HG03108 (cell line): ENCODE measurements around the gene TCF7L1.
"Not testable (repeated sequence)": the region's sequence is repeated elsewhere in the genome, so short reads cannot be mapped to it uniquely, and the experiment has no call there.

Source experiments
- ATAC-seq: cut with Tn5 transposase; IDR thresholded peaks from one replicate; pipeline ENCODE4 v1.9.1; 2021; ENCODE audit warnings: moderate library complexity; ENCODE audit not compliant: unreplicated experiment

Gene TCF7L1

DNA sequence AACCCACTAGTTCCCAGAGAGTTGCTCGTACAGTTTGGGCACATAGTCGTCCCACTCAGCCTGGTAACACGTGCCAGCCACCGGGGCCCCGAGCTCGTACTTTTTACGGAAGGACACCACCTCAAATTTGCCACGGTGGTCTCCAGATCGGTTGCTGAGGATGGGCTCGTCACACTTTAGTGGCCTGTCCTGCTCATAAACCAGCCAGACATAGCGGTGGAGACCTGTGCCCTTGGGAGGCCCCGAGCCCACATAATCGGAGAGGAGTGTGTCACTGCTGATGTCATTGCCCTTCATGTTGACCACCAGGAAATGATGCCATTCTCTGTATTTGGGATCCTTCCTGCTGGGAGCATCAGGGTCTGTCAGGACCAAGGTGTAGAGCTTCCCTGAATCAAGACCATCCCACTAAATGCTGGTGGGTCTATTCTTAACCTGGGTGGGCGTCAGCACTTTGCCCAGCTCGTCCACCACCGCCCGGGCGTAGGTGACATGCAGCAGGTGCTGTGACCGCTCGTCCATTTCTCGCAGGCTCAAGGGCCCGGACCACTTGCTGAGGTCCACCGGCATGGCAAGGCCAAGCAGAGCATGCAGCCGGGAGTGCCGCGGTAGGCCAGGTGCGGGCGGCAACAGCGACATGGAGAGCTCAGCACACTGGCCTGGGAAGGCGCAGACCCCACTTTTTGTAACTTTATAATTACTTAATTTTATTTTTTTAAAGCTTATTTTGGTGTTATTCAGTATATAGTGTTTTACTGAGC is 208.3 kb downstream of the TCF7L1 start:
- ATAC-seq = no peak

DNA sequence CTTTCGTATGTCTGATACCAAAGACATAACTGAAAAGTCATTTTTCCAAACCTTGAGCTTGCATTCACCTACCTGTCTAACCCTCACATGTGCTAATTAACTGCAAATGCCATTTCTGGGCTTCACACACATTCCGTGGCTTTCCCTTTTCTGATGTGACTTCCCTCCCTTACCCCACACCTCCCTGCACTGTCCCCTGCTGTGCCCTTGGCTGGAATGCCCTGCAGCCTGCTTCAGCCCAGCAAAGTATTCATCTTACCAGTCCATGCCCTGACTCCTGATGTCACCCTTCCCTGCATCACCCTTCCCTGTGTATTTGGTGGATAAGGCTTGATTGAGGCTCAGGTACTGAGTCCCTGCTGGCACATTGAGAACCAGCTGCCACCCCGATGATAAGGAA is 209.0 kb downstream of the TCF7L1 start:
- no peak for ATAC-seq

DNA sequence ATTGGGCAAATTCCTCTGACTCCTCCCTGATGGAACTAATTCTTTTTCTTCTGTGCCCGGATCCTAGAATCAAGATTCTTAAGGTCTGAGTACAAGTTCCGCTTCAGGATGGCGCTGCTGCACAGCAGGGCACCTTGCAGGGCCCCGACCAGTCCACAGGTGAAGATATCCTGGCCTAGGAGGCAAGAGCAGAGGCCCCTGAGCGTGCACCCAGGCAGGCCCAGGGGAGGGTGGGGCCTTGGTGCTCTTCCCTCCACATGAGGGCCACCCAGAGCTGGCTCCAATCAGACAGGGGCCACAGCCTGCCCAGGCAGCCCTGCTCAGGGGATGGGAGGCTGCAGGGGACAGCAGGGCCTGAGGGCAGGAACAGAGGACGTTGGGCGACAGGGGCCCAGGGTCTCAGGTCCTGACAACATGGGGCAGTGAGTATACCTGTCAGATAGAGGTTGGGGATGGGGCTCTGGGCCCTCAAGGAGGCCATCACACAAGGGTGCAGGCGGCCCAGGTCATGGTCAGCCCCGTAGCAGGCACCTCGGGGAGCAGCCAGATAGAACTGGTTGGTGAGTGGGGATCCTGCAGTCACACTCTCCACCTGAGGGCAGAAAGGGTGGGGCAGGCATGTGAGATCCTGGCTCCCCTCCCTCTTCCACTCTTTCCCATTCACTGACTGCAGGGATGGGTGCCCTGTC is 210.2 kb downstream of the TCF7L1 start:
- ATAC-seq = not testable (repeated sequence)

DNA sequence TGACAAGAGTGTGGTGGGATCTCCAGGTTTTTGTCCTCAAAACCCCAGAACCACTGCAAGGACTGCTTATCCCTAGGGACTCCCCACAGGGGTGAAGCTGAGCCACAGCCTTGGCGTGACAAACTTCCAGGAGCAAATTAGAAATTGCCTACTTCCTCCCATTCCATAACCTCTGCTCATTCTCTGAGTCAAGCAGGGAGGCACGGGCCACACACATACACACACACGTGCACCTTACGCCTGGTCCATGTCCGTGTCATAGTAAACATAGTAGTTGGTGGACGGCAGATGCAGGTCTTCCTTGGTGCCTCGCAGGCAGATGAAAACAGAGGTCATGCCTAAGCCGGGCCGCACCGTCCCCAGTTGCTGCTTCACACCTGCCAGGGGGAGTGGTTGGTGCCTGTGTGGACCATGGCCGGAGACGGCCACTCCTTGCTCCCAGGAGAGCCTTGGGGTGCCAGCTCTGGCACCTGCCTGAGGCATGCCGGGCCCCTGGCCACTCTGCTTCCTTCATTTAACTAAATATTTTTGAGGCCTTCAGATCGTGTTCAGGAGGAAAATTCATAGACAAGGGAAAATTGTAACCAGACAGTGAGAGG is 211.3 kb downstream of the TCF7L1 start:
- no peak for ATAC-seq

DNA sequence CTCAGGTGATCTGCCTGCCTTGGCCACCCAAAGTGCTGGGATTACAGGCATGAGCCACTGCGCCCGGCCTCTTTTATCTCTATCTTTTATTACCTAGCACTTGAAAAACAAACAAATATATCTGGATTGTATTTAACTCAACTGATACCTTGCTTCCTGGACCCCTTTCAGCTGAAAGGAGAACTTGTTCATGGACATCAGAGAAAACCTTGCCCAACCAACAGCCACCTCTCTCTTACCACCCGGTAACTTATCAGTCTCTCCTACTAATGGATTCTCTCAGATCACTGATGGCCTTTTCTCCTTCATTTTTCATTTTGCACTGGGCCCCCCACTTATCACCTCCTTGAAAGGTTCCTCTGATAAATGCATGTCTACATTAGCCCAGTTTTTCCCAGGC is 214.4 kb downstream of the TCF7L1 start:
- no peak for ATAC-seq

DNA sequence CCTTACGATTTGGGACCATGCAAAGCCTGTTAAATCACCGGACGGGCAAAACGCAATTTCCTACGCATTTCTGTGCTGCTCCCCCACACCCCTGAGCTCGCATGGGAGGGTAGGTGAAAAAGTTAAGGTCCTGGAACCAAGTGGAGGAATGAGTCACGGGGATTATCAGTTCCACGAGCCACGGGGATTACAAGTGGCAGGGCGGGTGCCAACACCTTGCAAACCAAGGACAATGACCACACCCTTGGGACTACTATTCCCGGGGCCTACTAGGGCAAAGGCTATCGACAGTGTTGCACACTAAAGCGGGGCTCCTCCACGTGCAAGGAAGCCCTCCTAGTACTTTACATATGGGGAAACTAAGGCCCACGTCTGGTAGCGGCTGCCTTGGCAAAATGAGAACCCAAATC is 220.7 kb downstream of the TCF7L1 start:
- ATAC-seq = no peak

DNA sequence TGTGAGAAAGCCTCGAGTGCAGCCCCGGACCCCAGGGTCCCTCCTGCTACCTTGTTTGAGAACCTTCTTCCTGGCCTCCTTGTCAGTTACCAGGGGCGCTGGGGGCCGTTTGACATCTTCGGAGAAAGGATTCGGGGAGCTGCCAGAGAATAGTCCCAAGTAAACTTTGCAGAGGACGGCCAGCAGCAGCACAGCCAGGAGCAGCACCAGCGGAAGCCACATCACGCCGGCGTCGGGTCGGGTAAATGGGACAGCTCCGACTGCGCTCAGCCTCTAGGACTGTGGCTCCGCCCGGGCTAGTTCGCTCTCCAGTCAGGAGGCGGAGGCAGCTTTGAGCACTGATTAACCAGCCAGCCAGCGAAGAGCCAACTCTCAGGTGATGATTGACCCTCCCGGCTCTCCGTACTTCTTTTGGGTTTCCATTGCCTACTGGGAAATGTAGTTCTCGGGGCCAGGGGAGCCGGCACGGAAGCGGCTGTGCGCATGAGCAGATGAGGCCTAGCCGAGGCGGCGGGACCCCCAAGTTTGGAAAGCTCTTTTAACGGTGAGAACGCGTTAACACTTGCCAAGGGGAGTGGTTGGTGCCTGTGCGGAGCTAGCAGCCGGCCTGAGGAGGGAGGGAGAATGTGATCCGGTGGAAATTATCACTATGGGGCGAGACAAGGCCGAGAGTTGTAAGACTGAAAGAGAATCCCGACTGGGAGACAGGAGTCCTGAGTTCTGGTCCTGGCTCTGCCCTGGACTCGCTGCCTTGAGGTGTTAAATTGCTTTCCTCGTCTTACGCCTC is 221.3 kb downstream of the TCF7L1 start, which contains the start of the genes ELMOD3 and RETSAT:
Gene ELMOD3, plus strand, starts transcription at position 484 of the 787 bp plus-strand sequence. CDS start 2,430 bp downstream, outside the sequence.
Gene RETSAT, minus strand, starts transcription at position 243 of the 787 bp plus-strand sequence. Its CDS starts 21 bp downstream, at position 222.
- peak; percentile 97 for ATAC-seq

DNA sequence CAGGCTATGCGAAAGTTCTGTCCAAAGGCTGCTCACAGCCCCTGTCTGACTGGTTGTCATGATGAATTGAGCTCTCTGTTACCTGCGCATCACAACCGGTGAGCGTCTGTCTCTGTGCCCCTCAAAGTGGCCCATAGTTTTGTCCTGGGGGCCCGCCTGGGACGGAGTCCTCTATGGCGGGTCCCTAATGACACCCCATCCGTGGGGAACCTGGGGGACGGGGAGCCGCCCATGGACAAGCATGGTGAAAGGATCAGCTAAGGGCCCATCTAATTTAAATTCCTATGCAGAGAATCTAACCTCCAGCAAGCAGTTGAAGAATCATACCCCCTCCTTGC is 221.8 kb downstream of the TCF7L1 start:
- ATAC-seq = no peak

DNA sequence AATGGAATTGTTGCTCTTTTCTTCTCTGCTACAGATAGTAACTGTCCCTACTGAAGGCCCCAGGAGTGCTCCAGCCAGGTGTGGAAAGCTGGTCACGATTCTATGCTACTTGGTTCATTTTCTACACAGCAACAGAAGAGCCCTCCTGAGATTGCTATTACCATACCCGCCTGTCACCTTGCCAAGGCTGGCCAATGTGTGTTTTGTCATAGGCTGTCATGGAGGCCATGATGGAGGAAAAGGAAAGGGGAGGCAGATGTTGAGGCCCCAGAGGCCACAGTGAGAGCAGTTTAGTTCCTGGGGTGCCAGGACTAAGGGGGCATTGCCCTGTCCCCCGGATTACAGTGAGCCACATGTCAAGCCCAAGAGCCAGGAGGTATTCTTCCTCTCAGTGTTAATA is 222.3 kb downstream of the TCF7L1 start:
- ATAC-seq = no peak

DNA sequence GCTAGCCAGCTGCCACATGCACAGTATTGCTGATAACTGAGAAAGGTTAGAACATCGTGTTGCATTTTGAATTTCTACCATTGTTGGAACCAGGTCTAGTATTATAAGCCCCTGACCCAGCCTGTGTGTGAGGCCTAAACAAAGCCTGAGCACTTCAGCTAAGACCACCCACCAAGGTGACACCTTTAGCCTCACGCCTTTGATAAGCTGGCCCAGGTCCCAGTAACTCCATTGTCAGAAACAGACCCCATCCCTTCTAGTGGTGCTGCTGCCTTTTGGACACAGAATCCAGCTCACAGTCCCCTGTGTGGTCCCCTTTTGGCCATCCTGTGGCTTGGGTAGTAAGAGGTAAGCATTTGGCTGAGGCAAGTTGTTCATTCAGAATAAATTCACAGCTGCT is 223.0 kb downstream of the TCF7L1 start:
- no peak for ATAC-seq

DNA sequence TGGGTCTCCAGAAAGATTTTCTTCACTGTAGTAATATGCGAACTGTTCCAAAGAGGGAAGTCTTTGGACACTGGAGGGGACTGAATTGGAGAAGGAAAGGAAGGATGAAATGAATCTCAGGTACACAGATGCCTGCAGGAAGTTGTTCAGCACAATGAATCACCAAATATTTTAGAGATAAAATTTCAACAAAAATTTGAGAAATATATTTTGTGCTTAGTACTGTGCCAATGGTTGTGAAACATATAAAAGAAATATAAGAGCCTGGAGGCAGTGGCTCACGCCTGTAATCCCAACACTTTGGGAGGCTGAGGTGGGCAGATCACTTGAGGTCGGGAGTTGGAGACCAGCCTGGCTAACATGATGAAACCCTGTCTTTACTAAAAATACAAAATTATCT is 224.5 kb downstream of the TCF7L1 start:
- no peak for ATAC-seq
